DMS153 (cell line): Measurements from ENCODE around the gene MOBP.
A peak's percentile ranks its signal among the peaks of the same experiment; 100 is the strongest.

Experiments
- DNase-seq: peaks from one replicate; lab custom pipeline; 2025; lab: John Stamatoyannopoulos, UW

The MOBP gene

GRCh38 chr3:39541917-39542329, 74.4 kb downstream of the MOBP start:
- peak; percentile 19 for DNase-seq

- no peak for DNase-seq
These were observed 75.1 kb downstream of the MOBP start for GRCh38 chr3:39542588-39542988.

GRCh38 chr3:39548282-39548681, 80.8 kb downstream of the MOBP start:
- DNase-seq, result peak; percentile 1

GRCh38 chr3:39550354-39551051, 83.0 kb downstream of the MOBP start:
- no peak for DNase-seq
